22Rv1 (cell line): ENCODE results near the gene ALDH6A1.

Source experiments
- ZFX ChIP-seq: fragments of 450-650 bp; IDR thresholded peaks from 2 replicates; pipeline ENCODE4 v1.6.1; 2017; ENCODE audit warnings: antibody characterized with exemption, borderline replicate concordance
- TF ChIP-seq, protein P1 (sequence below): fragments of 450-650 bp; IDR thresholded peaks from 2 replicates; pipeline ENCODE4 v1.5.1; 2017; ENCODE audit warnings: mild to moderate bottlenecking

DNA sequence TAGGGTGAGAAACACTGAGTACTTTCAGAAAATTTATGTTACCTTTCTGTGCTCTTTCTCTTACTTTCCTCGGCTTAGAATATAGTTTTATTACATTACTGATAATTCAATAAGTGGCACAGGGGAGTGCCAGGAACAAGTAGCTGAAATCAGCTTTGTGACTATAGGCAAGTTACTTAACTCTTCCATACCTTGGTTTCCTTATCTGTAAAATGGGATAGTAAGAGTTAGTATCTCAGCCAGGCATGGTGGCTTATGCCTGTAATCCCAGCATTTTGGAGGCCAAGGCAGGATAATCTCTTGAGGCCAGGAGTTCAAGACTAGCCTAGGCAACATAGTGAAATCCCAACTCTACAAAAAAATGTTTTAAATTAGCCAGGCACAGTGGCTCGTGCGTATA, 49.7 kb downstream of the ALDH6A1 start:
- TF ChIP-seq, protein P1, sequence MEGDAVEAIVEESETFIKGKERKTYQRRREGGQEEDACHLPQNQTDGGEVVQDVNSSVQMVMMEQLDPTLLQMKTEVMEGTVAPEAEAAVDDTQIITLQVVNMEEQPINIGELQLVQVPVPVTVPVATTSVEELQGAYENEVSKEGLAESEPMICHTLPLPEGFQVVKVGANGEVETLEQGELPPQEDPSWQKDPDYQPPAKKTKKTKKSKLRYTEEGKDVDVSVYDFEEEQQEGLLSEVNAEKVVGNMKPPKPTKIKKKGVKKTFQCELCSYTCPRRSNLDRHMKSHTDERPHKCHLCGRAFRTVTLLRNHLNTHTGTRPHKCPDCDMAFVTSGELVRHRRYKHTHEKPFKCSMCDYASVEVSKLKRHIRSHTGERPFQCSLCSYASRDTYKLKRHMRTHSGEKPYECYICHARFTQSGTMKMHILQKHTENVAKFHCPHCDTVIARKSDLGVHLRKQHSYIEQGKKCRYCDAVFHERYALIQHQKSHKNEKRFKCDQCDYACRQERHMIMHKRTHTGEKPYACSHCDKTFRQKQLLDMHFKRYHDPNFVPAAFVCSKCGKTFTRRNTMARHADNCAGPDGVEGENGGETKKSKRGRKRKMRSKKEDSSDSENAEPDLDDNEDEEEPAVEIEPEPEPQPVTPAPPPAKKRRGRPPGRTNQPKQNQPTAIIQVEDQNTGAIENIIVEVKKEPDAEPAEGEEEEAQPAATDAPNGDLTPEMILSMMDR: no peak
- TF ChIP-seq ZFX: no peak
